Natural killer cell treated with Interleukin-12 subunit alpha and Interleukin-12 subunit beta and Interleukin-15 and Interleukin-18, amount 100 ng/mL, for 72 hours (primary cell): Measurements from ENCODE around the gene SMS. TPM values are rescaled to one million over a fixed set of nuclear protein-coding genes. Genes with fewer than 3 reads are reported as not detected.
"Not testable (repeated sequence)": the region's sequence is repeated elsewhere in the genome, so short reads cannot be mapped to it uniquely, and the experiment has no call there.

Source experiments
- ATAC-seq, 2 donors: fragments of 150-1000 bp; cut with Tn5 transposase in 1 of 2; sonication (Bioruptor Pico), chemical (Tn5 transposase) in 1 of 2; 2 replicates each; pipeline ENCODE4 v1.10.0; 2021
- DNase-seq: peaks from one replicate; pipeline ENCODE4 v3.0.0; 2022; ENCODE audit warnings: low spot score
- H3K27ac Mint-ChIP-seq, 2 donors: 1 replicate in 1 of 2; 2 replicates in 1 of 2; pipeline ENCODE4 v1.8.0; 2022; ENCODE audit warnings: mixed read lengths in 2 of 2, mild to moderate bottlenecking in 1 of 2, moderate library complexity in 1 of 2
- H3K27me3 Mint-ChIP-seq, 2 donors: 1 replicate in 1 of 2; 2 replicates in 1 of 2; pipeline ENCODE4 v1.8.0; 2022; ENCODE audit warnings: mixed read lengths in 2 of 2
- H3K36me3 Mint-ChIP-seq: one replicate; pipeline ENCODE4 v1.8.0; 2022; ENCODE audit warnings: mixed read lengths
- H3K4me1 Mint-ChIP-seq, 2 donors: 1 replicate in 1 of 2; 2 replicates in 1 of 2; pipeline ENCODE4 v1.8.0; 2022; ENCODE audit warnings: low read depth in 2 of 2, mixed read lengths in 2 of 2, mild to moderate bottlenecking in 1 of 2
- H3K4me3 Mint-ChIP-seq: one replicate; pipeline ENCODE4 v1.8.0; 2022; ENCODE audit warnings: mixed read lengths
- H3K9me3 Mint-ChIP-seq: 2 replicates; pipeline ENCODE4 v1.8.0; 2022; ENCODE audit warnings: mixed read lengths
- total RNA-seq, 2 donors: library from RNA; stranded (reverse); gene quantifications; one replicate each; pipeline ENCODE4 v1.2.3, GENCODE V29; 2022

Gene SMS
- total RNA-seq, 2 donors from 2014 or later = 119 to 127 TPM

- peaks cover 27 to 28% of the 10 kb centered on the region in 2 donors for H3K4me1 Mint-ChIP-seq
- H3K27ac Mint-ChIP-seq = peak overlapping the region; percentile 32 to 54
- peaks cover 0 to 6% of the 10 kb centered on the region in 2 donors for H3K27me3 Mint-ChIP-seq
- H3K4me3 Mint-ChIP-seq = peak overlapping the region; percentile 59
- H3K9me3 Mint-ChIP-seq = no peaks in the 10 kb centered on the region
- DNase-seq (no peak), ATAC-seq (no peak)
- H3K36me3 Mint-ChIP-seq = peaks cover 6% of the 10 kb centered on the region
Measured at GRCh38 chrX:21939906-21940305, 603 bp upstream of the SMS start.

GRCh38 chrX:21943460-21944135 lies 3.1 kb downstream of the SMS start:
- Mint-ChIP-seq H3K9me3 (no peaks in the 10 kb centered on the region), H3K4me1 (peaks cover 42 to 45% of the 10 kb centered on the region in 2 donors), H3K27me3 (peaks cover 0 to 6% of the 10 kb centered on the region in 2 donors), H3K4me3 (peak overlapping the region; percentile 80), H3K36me3 (peaks cover 6% of the 10 kb centered on the region), H3K27ac (peak overlapping the region; percentile 85 to 86)
- no peak for ATAC-seq
- no peak for DNase-seq

DNA sequence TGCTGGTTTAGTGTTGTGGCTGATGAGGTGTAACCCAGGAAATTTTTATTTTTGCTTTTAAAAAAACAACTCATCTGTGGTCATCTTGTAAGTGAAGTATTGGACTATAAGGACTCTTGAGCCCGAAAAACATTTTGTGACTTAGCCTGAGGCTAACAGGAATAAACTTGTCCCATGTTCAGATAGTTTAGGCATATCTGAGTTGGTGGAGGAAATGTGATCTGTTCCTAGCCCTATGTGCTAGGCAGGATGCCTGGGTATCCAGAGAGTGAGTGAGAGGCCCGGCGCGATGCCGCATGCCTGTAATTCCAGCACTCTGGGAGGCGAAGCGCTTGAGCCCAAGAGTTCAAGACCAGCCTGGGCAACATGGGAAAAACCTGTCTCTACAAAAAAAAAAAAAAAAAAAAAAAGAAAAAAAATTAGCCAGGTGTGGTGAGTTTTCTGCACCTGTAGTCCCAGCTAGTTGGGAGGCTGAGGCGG lies 3.7 kb downstream of the SMS start:
- peaks cover 6% of the 10 kb centered on the region for H3K36me3 Mint-ChIP-seq
- no peaks in the 10 kb centered on the region for H3K9me3 Mint-ChIP-seq
- ATAC-seq = no peak
- H3K27ac Mint-ChIP-seq = peak overlapping the region; percentile 85 to 86
- peaks cover 0 to 6% of the 10 kb centered on the region in 2 donors for H3K27me3 Mint-ChIP-seq
- peaks cover 44% of the 10 kb centered on the region in 2 donors for H3K4me1 Mint-ChIP-seq
- H3K4me3 Mint-ChIP-seq = peak overlapping the region; percentile 80
- no peak for DNase-seq

DNA sequence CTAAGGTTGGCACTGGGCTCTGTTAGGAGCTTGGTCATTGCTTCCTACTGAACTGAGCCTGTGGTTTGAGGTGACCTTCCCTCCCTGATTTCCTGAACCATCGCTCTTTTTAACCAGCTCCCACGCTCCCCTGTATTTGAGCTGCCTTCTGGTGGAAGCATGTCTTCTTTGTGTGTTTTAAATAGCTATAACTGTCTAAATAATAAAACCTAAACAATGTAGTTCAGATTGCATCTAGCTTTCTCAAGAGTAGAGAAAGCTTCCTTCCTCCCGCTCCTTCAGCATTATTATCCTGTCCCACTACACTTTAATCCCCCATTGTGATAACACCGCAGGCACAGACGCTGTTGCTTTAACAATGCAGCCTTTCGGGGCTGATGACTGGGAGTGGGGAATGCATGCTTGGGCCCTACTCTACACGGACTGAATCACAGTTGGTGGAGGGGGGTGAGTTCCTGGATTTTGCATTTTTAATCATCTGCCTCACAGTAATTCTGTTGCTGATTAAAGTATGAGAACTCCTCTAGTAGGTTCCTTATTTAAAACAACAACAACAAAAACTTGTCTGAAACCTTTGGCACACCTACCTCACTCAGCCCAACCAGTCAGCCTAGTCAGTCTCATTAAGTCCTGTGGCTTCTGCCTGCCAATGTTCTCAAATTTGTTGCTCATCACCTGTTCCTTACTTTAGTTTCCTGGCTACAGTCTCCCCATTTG lies 6.6 kb downstream of the SMS start:
- no peak for DNase-seq
- Mint-ChIP-seq H3K4me1 (peaks cover 41 to 53% of the 10 kb centered on the region in 2 donors), H3K9me3 (no peaks in the 10 kb centered on the region), H3K27me3 (peaks cover 0 to 5% of the 10 kb centered on the region in 2 donors), H3K36me3 (peaks cover 5% of the 10 kb centered on the region), H3K4me3 (peak overlapping the region; percentile 6), H3K27ac (peak overlapping the region; percentile 51 to 71)
- no peak for ATAC-seq

DNA sequence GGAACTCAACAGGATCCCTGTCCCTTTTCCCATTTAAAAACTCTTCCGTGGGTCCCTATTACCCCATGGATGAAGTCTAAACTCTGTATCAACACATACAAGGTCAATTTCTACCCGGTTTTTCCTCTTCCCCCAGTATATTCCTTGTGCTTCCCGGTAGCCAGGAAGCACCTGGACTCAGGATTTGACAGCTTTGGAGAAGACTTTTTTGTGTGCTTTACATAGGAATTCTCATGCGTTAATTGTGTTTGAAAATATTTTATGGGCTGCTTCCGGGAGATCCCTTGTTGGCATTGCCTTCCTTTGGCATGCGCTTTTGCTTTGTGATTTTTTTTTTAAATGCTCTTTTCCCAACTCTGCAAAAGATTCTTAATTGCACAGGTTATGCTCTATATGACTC lies 7.2 kb downstream of the SMS start:
- ATAC-seq = no peak
- H3K27ac Mint-ChIP-seq = peak overlapping the region; percentile 51 to 71
- no peak overlapping the region for H3K4me3 Mint-ChIP-seq

DNA sequence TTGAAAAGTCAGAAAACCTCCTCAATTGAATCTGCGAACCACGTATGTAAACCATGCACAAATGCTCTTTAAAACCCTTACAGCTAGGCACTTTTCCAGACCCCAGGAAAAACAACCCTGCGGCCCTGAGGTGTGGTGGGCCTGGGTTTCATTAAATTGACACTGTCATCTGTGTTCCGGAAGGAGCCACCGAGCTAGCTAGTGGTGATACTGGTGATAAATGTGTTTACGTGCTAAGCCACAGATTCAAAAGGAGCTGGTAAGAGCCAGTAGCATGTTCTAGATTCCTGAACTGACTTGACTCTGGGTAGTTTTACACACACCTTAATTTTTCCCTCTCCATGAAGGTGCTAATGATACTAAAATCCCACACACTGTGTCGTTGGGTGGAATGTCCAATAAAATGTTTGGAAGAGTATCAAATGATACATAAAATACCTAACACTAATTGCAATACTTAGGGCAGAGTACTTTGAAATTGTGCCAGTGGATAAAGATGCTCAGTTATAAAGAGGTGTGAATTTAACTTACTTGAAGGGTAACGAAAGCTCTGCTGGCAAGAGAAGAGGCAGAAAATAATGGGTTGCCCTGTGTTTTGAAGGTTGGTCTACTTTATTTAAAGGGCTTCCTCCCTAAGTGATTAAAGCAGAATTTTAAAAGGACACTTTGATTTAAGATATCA lies 8.5 kb downstream of the SMS start:
- Mint-ChIP-seq H3K4me1 (peaks cover 27 to 46% of the 10 kb centered on the region in 2 donors), H3K27me3 (no peaks in the 10 kb centered on the region), H3K4me3 (no peak overlapping the region), H3K27ac (peak overlapping the region in 1 of 2 donors; percentile 75), H3K9me3 (no peaks in the 10 kb centered on the region), H3K36me3 (no peaks in the 10 kb centered on the region)
- no peak for DNase-seq
- peak in 1 of 2 donors; percentile 55 for ATAC-seq

More for the DNA sequence above, 7.2 kb downstream of the SMS start:
- H3K36me3 Mint-ChIP-seq = no peaks in the 10 kb centered on the region
- DNase-seq = no peak
- peaks cover 0 to 4% of the 10 kb centered on the region in 2 donors for H3K27me3 Mint-ChIP-seq
- H3K4me1 Mint-ChIP-seq = peaks cover 36 to 51% of the 10 kb centered on the region in 2 donors
- H3K9me3 Mint-ChIP-seq = no peaks in the 10 kb centered on the region

GRCh38 chrX:21949689-21950088 lies 9.2 kb downstream of the SMS start:
- Mint-ChIP-seq H3K4me3 (no peak overlapping the region), H3K9me3 (no peaks in the 10 kb centered on the region), H3K27ac (no peak overlapping the region), H3K4me1 (peaks cover 26 to 45% of the 10 kb centered on the region in 2 donors), H3K36me3 (no peaks in the 10 kb centered on the region), H3K27me3 (no peaks in the 10 kb centered on the region)
- DNase-seq = no peak
- no peak for ATAC-seq

- H3K27me3 Mint-ChIP-seq, H3K36me3 Mint-ChIP-seq, H3K4me3 Mint-ChIP-seq, H3K27ac Mint-ChIP-seq, DNase-seq, ATAC-seq, H3K9me3 Mint-ChIP-seq: not testable (repeated sequence)
- H3K4me1 Mint-ChIP-seq = peaks cover 30 to 46% of the 10 kb centered on the region in 2 donors
Measured at GRCh38 chrX:21950557-21950956, 10.0 kb downstream of the SMS start.

- Mint-ChIP-seq H3K27me3 (peaks cover 0 to 2% of the 10 kb centered on the region in 2 donors), H3K9me3 (no peaks in the 10 kb centered on the region), H3K4me3 (no peak overlapping the region), H3K36me3 (no peaks in the 10 kb centered on the region), H3K4me1 (peaks cover 19 to 37% of the 10 kb centered on the region in 2 donors), H3K27ac (no peak overlapping the region)
- DNase-seq = no peak
- ATAC-seq = no peak
Measured at GRCh38 chrX:21952624-21953023, 12.1 kb downstream of the SMS start.

DNA sequence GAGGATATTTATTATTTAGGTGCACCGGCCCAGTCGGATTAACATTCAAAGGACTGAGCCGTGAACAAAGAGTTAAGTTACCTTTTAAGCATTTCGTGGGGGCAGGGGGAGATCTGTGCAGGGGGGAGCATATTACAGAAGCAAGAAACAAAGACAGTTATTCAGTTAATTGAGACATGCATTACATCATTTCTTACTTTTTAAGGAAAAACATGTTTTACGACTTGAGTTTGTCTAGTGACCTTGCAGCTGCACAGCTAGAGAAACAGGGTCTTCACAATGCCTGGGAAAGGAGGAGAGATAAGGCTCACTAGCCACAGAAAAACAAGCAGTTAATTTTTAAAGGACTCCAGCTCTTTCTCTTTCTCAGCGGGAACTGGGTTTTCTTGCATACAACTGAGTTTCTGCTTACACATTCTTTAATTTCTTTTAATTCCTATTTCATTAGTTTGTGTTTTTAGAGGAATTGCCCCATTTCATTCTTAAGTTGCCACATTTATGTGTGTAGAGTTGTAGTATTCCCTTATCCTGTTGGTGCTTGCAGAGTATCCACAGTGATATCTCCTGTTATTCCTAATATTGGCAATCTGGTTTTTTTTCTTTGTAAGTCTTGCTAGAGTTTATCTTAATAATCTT lies 12.8 kb downstream of the SMS start:
- not testable (repeated sequence) for H3K27me3 Mint-ChIP-seq, ATAC-seq, H3K4me3 Mint-ChIP-seq, H3K27ac Mint-ChIP-seq, DNase-seq, H3K36me3 Mint-ChIP-seq, H3K9me3 Mint-ChIP-seq
- H3K4me1 Mint-ChIP-seq = peaks cover 14 to 31% of the 10 kb centered on the region in 2 donors

DNA sequence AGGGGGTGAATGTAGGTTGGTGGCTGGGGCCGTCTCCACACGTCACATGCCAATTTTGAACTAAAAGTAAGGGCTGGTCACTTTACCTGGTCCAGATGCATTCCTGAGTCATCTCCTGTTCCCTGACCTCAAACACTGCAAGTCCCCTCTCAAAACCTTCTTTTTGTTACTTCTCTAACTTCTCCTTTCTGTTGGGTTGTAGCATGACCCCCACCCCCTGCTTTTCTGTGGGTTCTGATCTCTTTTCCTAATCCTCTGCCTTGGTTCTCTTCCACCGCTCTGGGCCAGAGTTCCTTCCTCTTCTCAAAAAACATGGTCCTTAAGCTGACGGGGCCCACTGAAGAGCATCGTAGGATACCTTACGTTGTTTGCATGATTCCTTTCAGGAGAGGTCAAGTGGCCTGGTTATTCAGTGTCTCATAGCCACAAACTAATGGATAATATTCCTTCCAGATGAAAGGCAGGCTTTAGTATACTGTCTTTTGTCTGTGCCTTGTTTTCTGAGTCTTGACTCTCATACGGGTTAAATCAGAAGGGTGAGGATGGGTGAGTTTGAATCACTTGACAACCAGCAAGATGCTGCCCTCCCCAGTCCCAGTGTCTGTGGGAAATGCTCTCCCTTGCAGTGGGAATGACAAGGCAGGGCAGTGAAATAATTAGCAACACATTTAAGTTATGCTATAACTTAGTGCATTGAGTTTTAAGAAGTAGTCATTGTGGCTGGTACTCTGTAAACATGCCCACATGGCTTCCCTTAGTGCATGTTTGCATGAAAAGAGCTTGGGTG lies 15.1 kb downstream of the SMS start:
- ATAC-seq = no peak
- Mint-ChIP-seq H3K4me1 (peaks cover 22 to 36% of the 10 kb centered on the region in 2 donors), H3K36me3 (no peaks in the 10 kb centered on the region), H3K4me3 (no peak overlapping the region), H3K9me3 (no peaks in the 10 kb centered on the region), H3K27me3 (peaks cover 0 to 2% of the 10 kb centered on the region in 2 donors), H3K27ac (no peak overlapping the region)
- DNase-seq = no peak

- no peak overlapping the region for H3K4me3 Mint-ChIP-seq
- H3K4me1 Mint-ChIP-seq = peaks cover 34% of the 10 kb centered on the region in 2 donors
- DNase-seq (no peak), ATAC-seq (no peak)
- H3K27ac Mint-ChIP-seq = no peak overlapping the region
- peaks cover 0 to 2% of the 10 kb centered on the region in 2 donors for H3K27me3 Mint-ChIP-seq
- no peaks in the 10 kb centered on the region for H3K9me3 Mint-ChIP-seq
- H3K36me3 Mint-ChIP-seq = no peaks in the 10 kb centered on the region
Measured at GRCh38 chrX:21956783-21957182, 16.3 kb downstream of the SMS start.

DNA sequence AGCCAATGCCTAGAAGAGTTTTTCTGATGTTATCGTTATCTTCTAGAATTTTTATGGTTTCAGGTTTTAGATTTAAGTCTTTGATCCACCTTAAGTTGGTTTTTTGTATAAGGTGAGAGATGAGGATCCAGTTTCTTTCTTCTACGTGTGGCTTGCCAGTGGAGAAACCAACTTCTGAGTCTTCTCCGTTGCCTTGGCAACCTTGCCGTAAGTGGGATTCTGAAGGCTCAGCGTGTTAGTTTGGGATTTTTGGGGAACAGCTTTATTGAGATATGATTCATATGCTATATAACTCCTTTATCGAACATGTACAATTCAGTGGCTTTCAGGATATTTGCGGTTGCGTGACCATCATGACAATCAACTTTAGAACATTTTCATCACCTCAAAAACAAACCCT lies 17.7 kb downstream of the SMS start:
- H3K27me3 Mint-ChIP-seq = peaks cover 0 to 2% of the 10 kb centered on the region in 2 donors
- no peak overlapping the region for H3K4me3 Mint-ChIP-seq
- no peak overlapping the region for H3K27ac Mint-ChIP-seq
- peaks cover 33 to 38% of the 10 kb centered on the region in 2 donors for H3K4me1 Mint-ChIP-seq
- DNase-seq (no peak), ATAC-seq (no peak)
- H3K36me3 Mint-ChIP-seq = no peaks in the 10 kb centered on the region
- H3K9me3 Mint-ChIP-seq = no peaks in the 10 kb centered on the region
